ENCODE results near the gene CASZ1.

DNA sequence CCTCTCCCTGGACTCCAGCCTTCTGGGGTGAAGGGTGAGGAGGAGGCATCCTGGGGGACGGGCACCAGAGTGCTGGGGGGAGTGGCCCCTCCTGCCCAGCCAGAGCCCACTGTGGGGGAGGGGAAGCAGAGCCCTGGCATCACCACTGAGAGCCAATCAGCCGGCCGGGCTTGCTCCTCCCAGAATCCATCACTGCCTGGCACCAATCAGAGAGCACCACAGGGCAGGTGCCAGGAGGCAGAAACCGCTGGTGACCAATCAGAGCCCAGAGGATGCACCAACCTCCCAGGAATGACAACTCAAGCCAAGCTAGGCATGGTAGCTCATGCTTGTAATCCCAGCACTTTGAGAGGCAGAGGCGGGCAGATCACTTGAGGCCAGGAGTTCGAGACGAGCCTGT lies 27.9 kb downstream of the CASZ1 start:
- TF ChIP-seq EZH2 (IDR thresholded peaks at IDR 0.05) (no peak), EZH2phosphoT487 (IDR thresholded peaks at IDR 0.05) (no peak)
- TF ChIP-seq, protein P1, sequence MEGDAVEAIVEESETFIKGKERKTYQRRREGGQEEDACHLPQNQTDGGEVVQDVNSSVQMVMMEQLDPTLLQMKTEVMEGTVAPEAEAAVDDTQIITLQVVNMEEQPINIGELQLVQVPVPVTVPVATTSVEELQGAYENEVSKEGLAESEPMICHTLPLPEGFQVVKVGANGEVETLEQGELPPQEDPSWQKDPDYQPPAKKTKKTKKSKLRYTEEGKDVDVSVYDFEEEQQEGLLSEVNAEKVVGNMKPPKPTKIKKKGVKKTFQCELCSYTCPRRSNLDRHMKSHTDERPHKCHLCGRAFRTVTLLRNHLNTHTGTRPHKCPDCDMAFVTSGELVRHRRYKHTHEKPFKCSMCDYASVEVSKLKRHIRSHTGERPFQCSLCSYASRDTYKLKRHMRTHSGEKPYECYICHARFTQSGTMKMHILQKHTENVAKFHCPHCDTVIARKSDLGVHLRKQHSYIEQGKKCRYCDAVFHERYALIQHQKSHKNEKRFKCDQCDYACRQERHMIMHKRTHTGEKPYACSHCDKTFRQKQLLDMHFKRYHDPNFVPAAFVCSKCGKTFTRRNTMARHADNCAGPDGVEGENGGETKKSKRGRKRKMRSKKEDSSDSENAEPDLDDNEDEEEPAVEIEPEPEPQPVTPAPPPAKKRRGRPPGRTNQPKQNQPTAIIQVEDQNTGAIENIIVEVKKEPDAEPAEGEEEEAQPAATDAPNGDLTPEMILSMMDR (IDR thresholded peaks at IDR 0.05), result no peak

All from neural progenitor cell (in vitro differentiated cells).